ENCODE results near the gene GYS2.
"Not testable (repeated sequence)": the region's sequence is repeated elsewhere in the genome, so short reads cannot be mapped to it uniquely, and the experiment has no call there.

Gene GYS2

DNA sequence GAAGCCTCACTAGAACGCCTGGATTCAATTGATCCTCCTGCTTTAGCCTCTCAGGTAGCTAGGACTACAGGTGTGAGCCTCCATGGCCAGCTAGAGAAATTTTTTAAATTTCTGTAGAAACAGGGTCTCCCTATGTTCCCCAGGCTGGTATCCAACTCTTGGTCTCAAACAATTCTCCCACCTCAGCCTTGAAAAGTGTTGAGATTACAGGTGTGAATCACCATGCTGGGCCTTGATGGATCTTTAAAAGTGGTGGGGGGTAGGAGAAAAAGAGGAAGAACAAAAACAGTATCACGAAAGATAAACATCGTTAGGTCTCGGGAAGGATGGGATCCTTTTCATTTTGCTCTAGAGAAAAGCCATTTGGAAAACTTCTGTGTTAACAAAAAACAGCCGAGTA lies 4.5 kb downstream of the GYS2 start:
- no peak for DNase-seq

- DNase-seq, result no peak
Measured at GRCh38 chr12:21599143-21599999, 5.3 kb downstream of the GYS2 start.

GRCh38 chr12:21598651-21599050 lies 6.0 kb downstream of the GYS2 start:
- no peak for DNase-seq

DNA sequence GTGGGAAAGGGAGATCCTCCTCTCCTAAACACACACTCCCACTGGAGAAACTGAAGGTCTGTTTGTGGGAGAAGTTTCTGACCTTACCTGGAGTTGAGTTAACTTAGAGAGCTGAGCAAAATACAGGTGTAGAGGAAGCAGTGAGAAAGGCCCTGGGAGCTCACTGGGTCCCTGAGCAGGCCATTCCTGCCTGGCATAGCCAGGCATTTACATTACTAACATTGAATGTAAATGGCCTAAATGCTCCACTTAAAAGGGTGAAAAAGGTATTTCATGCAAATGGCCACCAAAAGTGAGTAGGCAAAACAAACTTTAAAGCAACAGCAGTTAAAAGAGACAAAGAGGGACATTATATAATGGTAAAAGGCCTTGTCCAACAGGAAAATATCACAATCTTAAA lies 9.3 kb downstream of the GYS2 start:
- not testable (repeated sequence) for DNase-seq

- DNase-seq, result no peak
Measured at GRCh38 chr12:21585485-21585884, 19.2 kb downstream of the GYS2 start.

GRCh38 chr12:21584403-21585182 lies 20.1 kb downstream of the GYS2 start:
- DNase-seq, result not testable (repeated sequence)

- DNase-seq, result no peak
Measured at GRCh38 chr12:21583587-21583986, 21.1 kb downstream of the GYS2 start.

DNA sequence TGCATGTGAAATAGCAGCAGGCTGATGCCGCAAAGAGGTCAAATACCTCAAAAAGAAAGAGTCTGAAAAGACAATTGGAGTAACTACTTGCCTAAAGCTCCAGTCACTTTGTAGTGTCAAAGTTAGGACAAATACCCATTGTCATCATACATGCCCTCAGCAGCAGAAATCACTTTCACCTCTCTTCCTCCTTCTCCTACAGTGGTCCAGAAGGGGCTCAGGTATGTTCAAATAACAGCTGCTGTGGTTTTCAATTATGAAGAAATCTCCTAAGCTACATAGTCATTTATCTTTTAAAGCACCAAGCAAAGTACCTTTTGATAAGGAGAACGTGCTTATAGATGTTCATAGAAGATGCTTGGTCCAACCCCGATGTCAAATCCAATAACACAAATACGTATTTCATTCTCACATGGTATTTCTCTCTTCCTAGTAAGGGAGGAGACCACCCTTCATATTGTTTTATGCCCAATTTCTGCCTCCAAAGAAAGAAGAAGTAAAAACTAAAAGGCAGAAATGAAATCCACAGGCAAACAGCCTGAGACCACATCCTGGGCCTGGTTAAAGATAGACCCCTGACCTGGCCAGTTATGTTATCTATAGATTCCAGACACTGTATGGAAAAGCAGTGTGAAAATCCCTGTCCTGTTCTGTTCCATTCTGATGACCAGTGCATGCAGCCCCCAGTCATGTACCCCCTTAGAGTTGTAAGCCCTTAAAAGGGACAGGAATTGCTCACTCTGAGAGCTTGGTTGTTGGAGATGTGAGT lies 23.7 kb downstream of the GYS2 start:
- no peak for DNase-seq

DNA sequence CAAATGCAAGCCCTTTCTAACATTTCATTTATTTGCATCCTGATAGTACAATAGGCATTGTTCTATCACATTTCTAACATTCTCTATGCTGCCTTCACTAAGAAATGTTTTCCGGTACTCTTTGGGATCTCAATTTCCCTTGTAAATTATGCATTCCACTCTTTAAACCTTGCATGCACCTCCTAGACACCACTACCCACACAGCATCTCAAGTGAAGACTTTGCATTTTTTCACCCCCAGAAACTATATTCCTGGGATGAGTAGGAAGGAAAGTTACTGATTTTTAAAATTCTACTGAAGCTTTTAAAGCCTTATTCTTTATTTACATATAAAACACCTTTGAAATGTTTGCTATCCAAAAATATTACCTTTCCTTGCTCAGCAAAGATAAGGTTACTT lies 27.1 kb downstream of the GYS2 start:
- DNase-seq, result no peak

GRCh38 chr12:21576431-21576830 lies 28.2 kb downstream of the GYS2 start:
- DNase-seq, result no peak

DNA sequence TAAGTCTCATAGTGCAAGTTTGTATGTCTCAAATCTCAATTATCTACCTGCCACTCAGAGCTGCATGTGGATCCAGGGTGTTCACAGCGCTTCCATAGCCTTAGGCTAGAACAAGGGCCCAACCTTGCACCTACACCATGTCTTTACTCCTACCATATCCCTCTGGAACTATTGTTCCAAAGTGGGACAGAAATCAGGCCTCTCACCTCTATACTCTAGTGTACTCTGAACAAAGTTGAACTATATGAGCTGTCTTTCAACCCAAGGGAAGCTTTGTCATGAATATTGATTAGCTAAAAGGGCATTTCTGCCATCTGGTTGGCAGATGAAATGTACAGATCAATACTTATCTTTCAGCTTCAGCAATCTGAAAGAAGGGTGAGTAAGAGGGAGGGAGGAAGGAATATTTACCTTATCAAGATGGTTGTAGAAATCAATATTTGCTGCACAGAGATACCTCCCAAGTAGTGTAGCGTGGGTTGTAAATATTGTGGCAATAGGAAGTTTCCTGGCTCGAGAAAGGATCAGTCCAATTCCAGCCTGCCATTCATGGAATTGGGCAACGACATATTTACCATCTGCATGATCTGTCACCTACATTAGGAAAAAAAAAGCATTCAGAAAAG lies 30.8 kb downstream of the GYS2 start:
- no peak for DNase-seq

DNA sequence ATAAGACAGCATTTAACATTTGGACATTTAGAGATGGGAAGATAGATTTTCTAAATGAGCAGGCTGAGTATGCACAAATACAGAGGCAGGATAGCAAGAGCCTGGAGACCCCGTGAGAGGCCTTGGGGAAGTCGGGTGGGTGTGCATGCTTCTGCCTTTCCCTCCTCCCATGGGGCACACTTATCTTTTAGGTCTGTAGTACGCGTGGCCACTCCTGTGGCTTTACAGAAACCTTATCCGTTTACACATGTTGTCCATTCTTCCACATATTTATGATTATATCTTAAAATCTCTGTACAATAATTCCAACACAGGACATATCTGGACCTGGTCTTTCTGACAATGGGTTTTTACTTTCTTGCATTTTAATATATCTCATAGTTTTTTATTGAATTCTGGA lies 33.6 kb downstream of the GYS2 start:
- DNase-seq, result no peak

DNA sequence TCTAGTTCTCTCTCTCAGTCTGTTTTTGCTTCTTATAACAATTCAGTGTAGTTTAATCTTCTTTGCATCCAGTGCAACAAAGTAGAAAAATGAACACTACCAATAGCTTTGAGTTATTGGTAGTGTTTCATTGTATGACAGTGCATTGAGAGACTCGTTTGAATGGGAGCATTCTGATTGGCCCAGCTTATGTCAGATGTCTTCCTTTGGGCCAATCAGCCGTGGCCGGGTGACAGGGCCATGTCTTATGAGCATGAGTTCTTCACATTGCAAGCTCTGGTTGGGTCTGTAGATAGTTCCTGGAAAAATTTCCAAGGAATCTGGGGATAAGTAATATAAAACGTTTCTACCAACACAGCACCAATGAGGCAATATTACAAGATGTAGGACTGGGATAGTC lies 36.5 kb downstream of the GYS2 start:
- no peak for DNase-seq

DNA sequence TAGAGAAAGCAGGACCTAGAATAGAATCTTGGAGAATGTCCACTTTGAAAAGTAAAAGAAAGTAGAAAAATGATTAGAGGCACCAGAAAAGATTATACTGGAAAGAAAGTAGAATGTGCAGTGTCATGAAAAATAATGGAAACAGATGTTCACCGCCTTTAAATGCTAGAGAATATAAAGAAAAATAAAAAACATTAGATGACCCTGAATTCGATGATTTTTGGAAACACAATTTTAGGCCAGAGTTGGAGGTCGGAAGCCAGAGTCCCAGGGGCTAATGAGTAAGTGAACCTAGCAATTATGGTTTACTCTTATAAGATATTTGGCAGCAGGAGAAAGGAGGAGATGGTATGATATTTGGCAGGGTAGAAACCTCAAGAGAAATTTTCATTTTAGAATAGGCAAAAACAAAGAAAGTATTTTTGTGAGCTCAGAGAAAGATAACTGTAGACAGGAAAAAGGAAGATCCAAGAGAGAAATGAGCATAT lies 37.7 kb downstream of the GYS2 start:
- no peak for DNase-seq

GRCh38 chr12:21566223-21566906 lies 38.3 kb downstream of the GYS2 start:
- DNase-seq, result no peak

GRCh38 chr12:21562859-21563258 lies 41.8 kb downstream of the GYS2 start:
- no peak for DNase-seq

- no peak for DNase-seq
Measured at GRCh38 chr12:21561158-21561557, 43.5 kb downstream of the GYS2 start.

DNA sequence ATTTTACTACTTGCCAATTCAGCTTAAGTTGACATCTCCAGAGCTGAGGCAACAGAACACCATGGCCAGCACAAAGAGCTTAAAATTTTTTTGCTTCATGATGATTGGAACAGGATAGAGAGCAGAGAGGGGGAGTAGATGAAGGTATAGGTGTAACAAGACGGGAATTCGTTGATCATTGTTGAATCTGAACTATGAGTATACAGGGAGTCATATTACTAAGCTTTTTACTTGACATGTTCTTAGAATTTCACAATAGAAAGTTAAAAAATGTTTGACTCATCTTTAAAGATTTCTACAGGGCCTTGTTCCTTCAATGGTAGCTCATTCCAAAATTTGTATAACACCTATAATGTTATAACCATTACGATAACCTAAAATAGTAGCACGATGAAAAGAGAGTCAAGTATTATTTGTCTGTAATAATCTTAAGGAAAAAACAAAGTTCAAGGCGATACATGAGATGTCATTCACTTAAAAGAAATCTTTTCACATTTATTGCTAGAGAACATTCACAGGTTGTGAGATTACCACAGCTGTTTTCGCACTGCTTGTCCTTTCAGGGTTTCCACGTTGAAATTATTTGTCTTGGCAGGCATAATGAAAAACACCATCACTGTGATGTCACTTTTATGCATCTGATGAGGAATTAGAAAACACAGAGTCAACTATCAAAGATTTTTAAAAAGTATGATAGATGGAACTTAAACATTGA lies 44.6 kb downstream of the GYS2 start:
- no peak for DNase-seq

DNA sequence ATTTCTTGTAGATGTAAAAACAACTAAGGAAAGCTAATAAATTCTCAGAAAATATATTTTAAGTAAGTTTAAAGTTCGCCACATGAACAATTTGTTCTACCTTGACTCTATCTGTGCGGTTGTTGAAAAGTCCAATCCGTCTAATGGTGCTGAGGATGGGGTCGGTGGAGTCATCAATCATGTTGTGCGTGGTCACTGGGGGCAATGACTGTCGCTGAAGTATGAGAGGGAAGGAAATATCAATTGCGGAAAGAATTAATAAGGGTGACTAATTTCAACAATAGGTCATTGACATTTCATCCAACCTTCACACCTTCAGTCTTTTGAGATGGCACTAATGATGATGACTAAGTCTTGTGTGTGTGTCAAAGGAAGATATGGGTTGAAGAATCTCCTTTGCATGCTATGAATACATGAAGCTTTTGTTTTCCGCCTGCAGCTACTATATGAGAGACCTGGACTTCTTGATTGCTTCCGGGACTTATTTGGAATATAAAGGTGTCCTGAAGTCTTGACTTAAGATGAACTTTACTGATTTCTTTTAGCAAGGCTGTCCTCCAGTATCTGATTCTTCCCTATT lies 46.5 kb downstream of the GYS2 start:
- DNase-seq, result no peak

DNA sequence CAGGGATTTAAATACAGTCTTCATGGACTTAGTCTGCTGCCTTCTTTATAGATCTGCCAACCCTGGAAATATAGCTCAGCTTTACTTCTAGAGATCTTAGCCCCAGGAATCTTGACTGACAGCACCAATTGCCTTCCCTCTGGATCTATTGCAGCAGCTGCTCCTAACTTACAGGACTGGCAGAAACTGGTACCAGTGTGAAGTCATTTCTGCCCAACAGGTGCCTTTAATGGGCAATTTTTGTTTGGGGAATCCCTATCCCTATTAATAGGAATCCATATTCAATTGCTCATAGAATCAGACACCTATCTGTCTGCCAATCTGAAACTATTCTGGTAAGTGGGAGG lies 51.3 kb downstream of the GYS2 start:
- peak; percentile 47 for DNase-seq

- no peak for DNase-seq
Measured at GRCh38 chr12:21552635-21553328, 51.9 kb downstream of the GYS2 start.
